K562 treated with DMSO at 1 percent for 4 hours (cell line): ENCODE measurements around the gene P2RX3. TPM values are rescaled to one million over a fixed set of nuclear protein-coding genes. Genes with fewer than 3 reads are reported as not detected.

ENCODE experiments used
- total RNA-seq: library from RNA; unstranded; fragments of 300-600 nt; gene quantifications from 2 replicates; pipeline ENCODE4 v1.2.3, GENCODE V29; 2022; ENCODE audit not compliant: insufficient read depth

P2RX3 gene
- not detected in 2 replicates for total RNA-seq

DNA sequence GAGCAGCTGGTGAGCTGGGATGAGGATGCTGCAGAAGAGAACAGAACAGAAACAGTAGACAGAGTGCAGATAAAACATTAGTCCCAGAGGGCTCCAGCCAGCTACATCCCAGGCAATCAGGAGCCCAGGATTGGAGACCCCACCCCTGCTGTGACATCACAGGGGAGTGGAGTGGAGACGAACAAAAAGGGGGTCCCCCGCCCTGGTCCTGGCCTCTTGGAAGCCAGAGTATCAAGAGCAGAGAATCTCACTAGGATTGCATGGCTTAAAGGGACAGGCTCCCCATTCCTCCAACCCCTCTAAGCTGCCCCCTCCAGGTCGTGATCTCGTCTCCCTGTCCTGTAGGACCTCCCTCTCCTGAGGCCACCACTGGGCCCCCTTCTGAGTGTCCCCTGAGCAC is at the start of gene P2RX3:
P2RX3 (plus strand) TSS at position 211 of the 400 bp plus-strand sequence. CDS start 199 bp downstream, outside the sequence.

DNA sequence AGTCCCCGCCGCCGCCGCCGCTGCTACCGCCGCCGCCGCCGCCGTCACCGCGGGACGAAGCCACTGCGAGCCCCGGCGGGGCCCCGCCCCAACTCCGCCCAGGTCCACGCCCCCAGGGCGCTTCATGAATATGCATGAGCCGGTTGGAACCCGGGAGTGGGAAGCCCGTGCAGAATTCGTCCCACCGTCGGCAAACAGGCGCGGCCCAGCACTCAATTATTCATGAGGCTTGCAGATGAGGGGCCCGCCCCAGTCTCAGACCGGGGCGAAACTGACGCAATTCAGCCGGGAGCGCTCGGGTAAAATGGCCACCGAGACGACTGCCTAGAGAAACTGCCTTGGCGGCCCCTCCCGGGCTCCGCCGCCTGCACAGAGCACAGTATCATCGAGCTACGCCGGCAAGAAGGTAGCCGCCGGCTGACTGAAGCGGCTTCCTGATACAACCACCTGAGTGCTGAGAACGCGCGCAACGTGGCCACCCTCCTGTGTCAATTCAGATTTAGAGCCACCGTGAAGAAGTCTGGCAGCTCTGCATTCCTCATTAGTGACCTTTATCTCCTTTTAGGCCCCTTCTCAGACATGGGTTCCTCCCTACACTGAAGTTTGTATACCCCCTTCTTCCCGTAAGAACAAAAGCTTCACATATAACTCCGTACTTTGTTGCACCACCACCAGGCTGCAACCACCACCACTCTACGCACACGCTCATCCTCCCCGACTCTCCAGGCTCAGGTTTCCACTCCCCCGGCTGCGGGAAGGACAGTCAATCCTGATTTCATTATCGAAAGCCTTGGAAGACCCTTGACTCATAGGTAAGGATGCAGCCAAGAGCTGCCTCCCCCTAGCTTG is 13.0 kb upstream of the P2RX3 start, which contains the start of gene TNKS1BP1:
TNKS1BP1 (minus strand) TSS at position 67 of the 849 bp plus-strand sequence. CDS start 3,067 bp downstream, outside the sequence.

DNA sequence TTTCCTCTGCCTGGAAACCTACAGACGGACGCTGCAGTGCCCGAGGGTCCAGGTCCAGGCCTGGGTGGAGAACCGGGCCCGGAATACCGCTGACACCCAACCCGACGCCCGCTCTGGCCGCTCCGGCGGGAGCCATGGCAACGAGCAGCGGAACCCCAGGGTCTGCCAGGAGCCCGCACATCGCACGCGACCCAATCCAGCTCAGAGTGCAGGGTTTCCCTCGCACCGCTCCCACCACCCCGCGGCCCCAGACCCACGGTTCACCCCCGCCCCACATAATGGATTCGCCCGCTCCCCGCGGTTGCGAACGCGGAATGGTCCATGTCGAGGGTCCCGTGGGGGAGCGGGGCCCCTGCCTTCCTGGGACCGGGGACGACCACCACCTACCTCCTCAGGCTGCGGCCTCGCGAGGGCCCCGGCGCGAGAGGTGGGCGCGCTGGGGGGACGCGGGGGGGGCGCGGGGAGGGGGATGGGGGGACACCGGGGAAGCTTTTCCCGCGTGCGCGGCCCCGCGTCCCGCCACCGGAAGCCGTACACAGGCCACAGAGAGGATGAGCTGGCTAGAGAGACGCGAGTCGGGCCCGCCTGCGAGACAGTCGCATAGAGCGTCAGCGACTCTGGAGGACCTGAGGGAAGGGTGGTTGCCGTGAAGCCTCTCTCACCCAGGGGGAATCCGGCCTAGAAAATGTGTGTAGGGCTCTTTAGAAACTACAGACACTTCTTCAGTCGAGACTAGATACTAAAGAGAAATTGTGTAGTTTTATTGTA is 2.6 kb upstream of the P2RX3 start, which contains the start of gene SSRP1:
SSRP1 (minus strand) TSS at position 550 of the 768 bp plus-strand sequence. CDS start 771 bp downstream, outside the sequence.

GRCh38 chr11:57380975-57381374 is 42.8 kb downstream of the P2RX3 start, which contains the start of gene PRG3:
Gene PRG3, minus strand, starts transcription at chr11:57381150. Its CDS starts 442 bp downstream, at chr11:57380708.

GRCh38 chr11:57390535-57390934 is 52.4 kb downstream of the P2RX3 start, which contains the start of gene PRG2:
Gene PRG2, minus strand, starts transcription at chr11:57390650. Its CDS starts 706 bp downstream, at chr11:57389944.

Other genes starting within 250 kb of the P2RX3 start
- gene LRRC55, start 156.4 kb upstream of the P2RX3 start, total RNA-seq, result not detected in 2 replicates
- 0.33 and 0.67 TPM in 2 replicates for gene APLNR, start 101.1 kb upstream of the P2RX3 start, total RNA-seq
- 22.2 and 31.1 TPM in 2 replicates for gene TNKS1BP1, start 13.4 kb upstream of the P2RX3 start, total RNA-seq
- 166 and 177 TPM in 2 replicates for gene SSRP1, start 2.5 kb upstream of the P2RX3 start, total RNA-seq
- not detected in 2 replicates for gene PRG3, start 42.8 kb downstream of the P2RX3 start, total RNA-seq
- gene PRG2, start 52.3 kb downstream of the P2RX3 start, total RNA-seq, result 33.0 and 59.3 TPM in 2 replicates
- 82.6 and 138 TPM in 2 replicates for gene SLC43A3, start 88.8 kb downstream of the P2RX3 start, total RNA-seq
- gene RTN4RL2, start 122.2 kb downstream of the P2RX3 start, total RNA-seq, result 5.8 TPM in 2 replicates
- gene SLC43A1, start 177.3 kb downstream of the P2RX3 start, total RNA-seq, result 95.1 and 105 TPM in 2 replicates
- gene TIMM10, start 192.4 kb downstream of the P2RX3 start, total RNA-seq, result 24.9 and 45.6 TPM in 2 replicates
- gene SMTNL1, start 199.2 kb downstream of the P2RX3 start, total RNA-seq, result 0.80 TPM in 1 of 2 replicates, not detected in the other
- gene UBE2L6, start 229.3 kb downstream of the P2RX3 start, total RNA-seq, result 95.6 and 107 TPM in 2 replicates